GM23248 (cell line): Measurements from ENCODE around the gene TFDP3.

Experiments used
- EZH2 ChIP-seq: fragments of 200-600 bp; sonication (generic); IDR thresholded peaks from 2 replicates; pipeline ENCODE4 v1.6.1; 2018; ENCODE audit warnings: antibody characterized with exemption, mild to moderate bottlenecking; ENCODE audit not compliant: insufficient read depth, poor library complexity, severe bottlenecking
- EZH2phosphoT487 ChIP-seq: fragments of 200-600 bp; sonication (generic); IDR thresholded peaks from 2 replicates; pipeline ENCODE4 v1.6.1; 2018; ENCODE audit warnings: antibody characterized with exemption, moderate library complexity, mild to moderate bottlenecking, low read depth; ENCODE audit not compliant: insufficient read depth

GRCh38 chrX:133175162-133175561 is 43.0 kb downstream of the TFDP3 start:
- TF ChIP-seq EZH2: no peak
- no peak for TF ChIP-seq EZH2phosphoT487
